Suprapubic skin (tissue), 4 donors: Measurements from ENCODE around the gene FAM107A. TPM values are rescaled to one million over a fixed set of nuclear protein-coding genes. Genes with fewer than 3 reads are reported as not detected.

Source experiments
- DNase-seq, 2 donors: peaks; one replicate each; pipeline ENCODE4 v3.0.0-alpha.2; 2019; ENCODE audit warnings: low spot score in 2 of 2
- H3K27ac ChIP-seq: fragments of 200-600 bp; sonication (generic); one replicate; pipeline ENCODE4 v1.5.1; 2019
- H3K27me3 ChIP-seq: fragments of 200-600 bp; sonication (generic); one replicate; pipeline ENCODE4 v1.5.1; 2019
- H3K36me3 ChIP-seq: fragments of 200-600 bp; sonication (generic); one replicate; pipeline ENCODE4 v1.5.1; 2019
- H3K4me1 ChIP-seq: fragments of 200-600 bp; sonication (generic); one replicate; pipeline ENCODE4 v1.5.1; 2019
- H3K4me3 ChIP-seq: fragments of 200-600 bp; sonication (generic); one replicate; pipeline ENCODE4 v1.5.1; 2019; ENCODE audit warnings: mild to moderate bottlenecking
- H3K9me3 ChIP-seq: fragments of 200-600 bp; sonication (generic); one replicate; pipeline ENCODE4 v1.5.1; 2019
- EP300 ChIP-seq: sonication (generic); formaldehyde crosslinking; IDR thresholded peaks from one replicate; pipeline ENCODE4 v1.6.1; 2017; ENCODE audit warnings: antibody characterized with exemption
- POLR2A ChIP-seq, 2 donors: fragments of 450-650 bp; IDR thresholded peaks; one replicate each; pipeline ENCODE4 v1.6.1; 2017; ENCODE audit warnings: antibody characterized with exemption in 2 of 2, mild to moderate bottlenecking in 2 of 2, moderate library complexity in 2 of 2
- POLR2AphosphoS5 ChIP-seq, 3 donors: sonication (generic); formaldehyde crosslinking; IDR thresholded peaks; one replicate each; pipeline ENCODE4 v1.6.1; 2017; ENCODE audit warnings: antibody characterized with exemption in 3 of 3
- WGBS: methylation state at CpG from one replicate; pipeline ENCODE4 v1.1.5; 2018; 5-methylcytosine and 5-hydroxymethylcytosine counted together
- total RNA-seq, 4 donors: library from RNA; depleted of rRNA; stranded (reverse); fragments of >200 nt; gene quantifications; one replicate each; pipeline ENCODE4 v1.1.0, GENCODE V29; 2016
- TF ChIP-seq, protein P1 (sequence below), 2 donors: fragments of 200-600 bp in 1 of 2; fragments of 450-650 bp in 1 of 2; sonication (generic) in 1 of 2; IDR thresholded peaks; one replicate each; pipeline ENCODE4 v1.5.1; 2016 to 2019; ENCODE audit warnings: antibody characterized with exemption in 2 of 2, mild to moderate bottlenecking in 1 of 2, moderate library complexity in 1 of 2

FAM107A gene
- total RNA-seq, 4 donors from 2014 or later = 18.1 to 33.4 (median 24.6) TPM

DNA sequence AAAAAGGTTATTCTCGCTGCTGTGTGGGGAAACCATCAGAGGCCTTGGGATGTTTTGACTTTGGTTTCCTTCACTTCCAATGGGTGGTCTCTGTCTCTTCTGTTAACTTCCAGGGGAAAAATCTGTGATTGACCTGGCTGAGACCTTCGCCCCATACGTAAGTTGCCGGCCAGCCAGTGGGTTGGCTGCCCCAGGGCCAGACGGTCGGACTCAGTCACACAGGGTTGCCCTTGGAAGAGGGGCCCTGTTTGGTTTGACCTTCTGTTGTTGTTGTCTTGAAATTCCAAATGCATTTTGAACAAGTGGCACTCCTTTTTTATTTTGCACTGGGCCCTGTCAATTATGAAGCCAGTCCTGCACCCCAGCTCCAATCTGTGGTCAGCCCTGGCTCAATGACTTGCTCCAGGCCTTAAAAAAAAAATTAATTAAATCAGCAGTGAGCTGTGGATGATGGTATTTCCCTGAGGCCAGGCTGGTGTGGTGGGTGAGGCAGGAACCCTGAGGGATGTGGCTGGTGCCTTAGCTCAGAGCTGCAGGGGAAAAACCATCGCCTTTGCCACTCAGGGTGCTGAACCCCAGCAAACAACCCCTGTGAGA lies 4.5 kb downstream of the FAM107A start:
- Histone ChIP-seq H3K27ac (no peak overlapping the region), H3K4me3 (no peak overlapping the region), H3K4me1 (peaks cover 31% of the 10 kb centered on the region), H3K9me3 (no peaks in the 10 kb centered on the region), H3K36me3 (no peaks in the 10 kb centered on the region), H3K27me3 (no peaks in the 10 kb centered on the region)
- WGBS = 98% methylated on average over 7 of the region's 7 CpGs
- no peak for TF ChIP-seq POLR2A (IDR thresholded peaks at IDR 0.05)
- TF ChIP-seq EP300 = no peak
- TF ChIP-seq, protein P1, sequence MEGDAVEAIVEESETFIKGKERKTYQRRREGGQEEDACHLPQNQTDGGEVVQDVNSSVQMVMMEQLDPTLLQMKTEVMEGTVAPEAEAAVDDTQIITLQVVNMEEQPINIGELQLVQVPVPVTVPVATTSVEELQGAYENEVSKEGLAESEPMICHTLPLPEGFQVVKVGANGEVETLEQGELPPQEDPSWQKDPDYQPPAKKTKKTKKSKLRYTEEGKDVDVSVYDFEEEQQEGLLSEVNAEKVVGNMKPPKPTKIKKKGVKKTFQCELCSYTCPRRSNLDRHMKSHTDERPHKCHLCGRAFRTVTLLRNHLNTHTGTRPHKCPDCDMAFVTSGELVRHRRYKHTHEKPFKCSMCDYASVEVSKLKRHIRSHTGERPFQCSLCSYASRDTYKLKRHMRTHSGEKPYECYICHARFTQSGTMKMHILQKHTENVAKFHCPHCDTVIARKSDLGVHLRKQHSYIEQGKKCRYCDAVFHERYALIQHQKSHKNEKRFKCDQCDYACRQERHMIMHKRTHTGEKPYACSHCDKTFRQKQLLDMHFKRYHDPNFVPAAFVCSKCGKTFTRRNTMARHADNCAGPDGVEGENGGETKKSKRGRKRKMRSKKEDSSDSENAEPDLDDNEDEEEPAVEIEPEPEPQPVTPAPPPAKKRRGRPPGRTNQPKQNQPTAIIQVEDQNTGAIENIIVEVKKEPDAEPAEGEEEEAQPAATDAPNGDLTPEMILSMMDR (IDR thresholded peaks at IDR 0.05) = no peak
- TF ChIP-seq POLR2AphosphoS5 (IDR thresholded peaks at IDR 0.05) = no peak
- no peak for DNase-seq

DNA sequence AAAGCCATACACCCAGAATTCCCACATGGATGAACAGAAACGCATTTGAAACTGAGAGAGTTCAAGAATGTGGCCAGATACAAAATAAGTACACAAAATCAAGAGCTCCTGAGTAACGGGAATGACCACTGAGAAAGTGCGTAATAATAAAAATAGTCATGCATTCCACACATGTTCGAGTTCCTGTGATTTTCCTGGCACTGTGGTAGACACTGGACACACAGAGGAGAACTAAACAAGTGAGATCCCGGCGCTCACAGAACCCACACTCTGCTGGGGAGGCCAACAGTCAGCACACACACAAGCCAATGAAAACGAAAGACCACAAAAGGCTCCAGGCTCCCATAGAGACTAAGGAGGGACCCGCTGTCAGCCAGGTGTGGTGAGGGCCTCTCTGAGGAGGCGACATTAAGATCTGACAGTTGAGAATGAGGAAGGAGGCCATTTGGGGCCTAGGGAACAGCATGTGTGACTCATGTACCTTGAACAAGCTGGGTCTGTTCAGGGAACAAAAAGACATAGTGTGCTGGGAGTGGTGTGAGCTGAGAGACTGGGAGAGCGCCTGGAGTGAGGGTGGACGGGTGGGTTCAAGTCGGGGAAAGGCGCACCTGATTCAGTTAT lies 5.1 kb downstream of the FAM107A start:
- peaks cover 1% of the 10 kb centered on the region for H3K36me3 ChIP-seq
- no peak for TF ChIP-seq POLR2A (IDR thresholded peaks at IDR 0.05)
- no peak for TF ChIP-seq POLR2AphosphoS5 (IDR thresholded peaks at IDR 0.05)
- TF ChIP-seq, protein P1 (IDR thresholded peaks at IDR 0.05) = no peak
- TF ChIP-seq EP300 = no peak
- WGBS = 83% methylated on average over 13 of the region's 13 CpGs
- peak in 1 of 2 donors; percentile 8 for DNase-seq
- no peak overlapping the region for H3K4me3 ChIP-seq
- H3K9me3 ChIP-seq = no peaks in the 10 kb centered on the region
- no peaks in the 10 kb centered on the region for H3K27me3 ChIP-seq
- H3K27ac ChIP-seq = no peak overlapping the region
- H3K4me1 ChIP-seq = peaks cover 25% of the 10 kb centered on the region

DNA sequence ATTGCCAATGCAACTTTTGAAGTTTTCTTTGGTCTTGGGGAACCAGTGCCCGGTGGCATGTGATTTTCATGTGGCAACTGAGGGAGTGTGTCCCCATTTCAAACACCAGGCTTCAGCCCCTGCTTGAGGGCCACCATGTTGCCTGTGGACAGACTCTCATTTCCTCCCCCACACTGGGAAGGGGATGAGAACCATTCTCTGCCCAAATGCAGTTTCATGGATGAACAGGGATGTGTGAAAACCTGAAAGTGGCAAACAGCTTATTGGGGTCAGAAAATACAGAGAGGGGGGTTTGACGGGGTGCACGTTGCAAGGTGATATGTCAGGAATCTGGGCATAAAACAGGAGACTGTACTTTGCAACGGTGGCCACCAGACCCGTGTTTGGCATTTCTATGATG lies 6.3 kb downstream of the FAM107A start:
- Histone ChIP-seq H3K27ac (no peak overlapping the region), H3K4me3 (no peak overlapping the region), H3K27me3 (no peaks in the 10 kb centered on the region), H3K4me1 (peaks cover 17% of the 10 kb centered on the region), H3K9me3 (no peaks in the 10 kb centered on the region), H3K36me3 (peaks cover 14% of the 10 kb centered on the region)
- 93% methylated on average over 5 of the region's 5 CpGs for whole genome bisulfite sequencing
- peak; percentile 20 to 32 for DNase-seq
- TF ChIP-seq POLR2AphosphoS5 (IDR thresholded peaks at IDR 0.05) (no peak), EP300 (no peak), POLR2A (IDR thresholded peaks at IDR 0.05) (no peak)
- TF ChIP-seq, protein P1 (IDR thresholded peaks at IDR 0.05) = no peak

DNA sequence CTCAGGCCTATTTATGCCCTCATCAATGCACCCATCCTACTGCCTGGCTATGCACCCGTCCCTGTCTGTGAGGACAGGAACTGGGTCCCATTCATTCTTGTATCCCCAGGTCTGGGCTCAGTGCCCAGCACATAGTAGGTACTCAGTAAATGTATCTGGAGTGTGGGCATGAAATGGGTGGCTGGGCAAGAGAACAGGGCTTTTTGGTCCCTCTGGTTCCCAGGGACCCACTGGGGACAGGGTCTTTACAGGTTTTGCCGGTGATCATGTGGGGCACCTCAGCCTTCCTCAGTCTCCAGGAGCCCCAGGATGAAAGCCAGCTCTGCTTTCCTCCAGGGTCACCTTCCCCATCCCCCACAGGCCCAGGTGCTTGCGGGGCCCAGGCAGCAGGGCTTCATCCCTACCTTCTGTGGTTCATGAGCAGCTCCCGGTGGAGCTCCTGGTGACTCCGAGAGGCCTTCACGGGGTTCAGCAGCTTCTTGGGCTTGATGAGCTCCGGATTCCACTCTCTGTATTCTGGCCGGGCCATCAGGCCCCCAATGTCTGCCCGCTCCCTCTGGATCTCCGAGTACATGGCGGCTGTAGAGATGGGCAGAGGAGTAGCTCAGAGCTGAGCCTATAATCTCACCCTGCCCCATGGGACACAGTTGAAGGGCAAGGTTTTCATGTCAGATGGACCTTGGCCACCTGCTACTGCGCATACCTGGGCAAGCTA lies 7.7 kb downstream of the FAM107A start:
- Histone ChIP-seq H3K27me3 (no peaks in the 10 kb centered on the region), H3K4me3 (no peak overlapping the region), H3K27ac (no peak overlapping the region), H3K9me3 (no peaks in the 10 kb centered on the region), H3K4me1 (peaks cover 8% of the 10 kb centered on the region), H3K36me3 (peaks cover 16% of the 10 kb centered on the region)
- peak in 1 of 2 donors; percentile 74 for DNase-seq
- TF ChIP-seq POLR2AphosphoS5 (IDR thresholded peaks at IDR 0.05) (no peak), POLR2A (IDR thresholded peaks at IDR 0.05) (no peak), EP300 (no peak)
- TF ChIP-seq, protein P1 (IDR thresholded peaks at IDR 0.05) = no peak
- WGBS = 91% methylated on average over 12 of the region's 12 CpGs
